B cell (primary cell): ENCODE results near the gene SHLD1.

ENCODE experiments used
- CTCF ChIP-seq: fragments of 200-600 bp; IDR thresholded peaks from one replicate; pipeline ENCODE4 v1.8.0; 2022; ENCODE audit warnings: antibody characterized with exemption, mild to moderate bottlenecking
- EZH2 ChIP-seq: IDR thresholded peaks from 2 replicates; pipeline ENCODE4 v1.6.1; 2012; ENCODE audit warnings: borderline replicate concordance, low read depth, mild to moderate bottlenecking, moderate library complexity, low read length; ENCODE audit not compliant: insufficient read depth, poor library complexity, severe bottlenecking

- TF ChIP-seq CTCF: no peak
- no peak for TF ChIP-seq EZH2
These were observed 94.0 kb downstream of the SHLD1 start for GRCh38 chr20:5844063-5844681.
